Heart left ventricle (tissue), 13 donors: ENCODE measurements around the gene CIP2A.

Experiments
- CTCF ChIP-seq, 12 donors: fragments of 200-600 bp; sonication (generic) in 4 of 12; IDR thresholded peaks; one replicate each; pipeline versions ENCODE4 v1.5.0 to v1.8.0; 2018 to 2022; ENCODE audit warnings: antibody characterized with exemption in 12 of 12, mild to moderate bottlenecking in 5 of 12
- POLR2A ChIP-seq, 2 donors: fragments of 450-650 bp; IDR thresholded peaks; one replicate each; pipeline ENCODE4 v1.6.1; 2017; ENCODE audit warnings: antibody characterized with exemption in 2 of 2, mild to moderate bottlenecking in 2 of 2, moderate library complexity in 2 of 2
- donor health status: ischemic (EF 13 %, LVEDD 7.1; RV severe dilation, severe dysfunction).
- donor health status: DM: no; HTN: yes; CAD: no.
- donor health status: DM: no; HTN: no; CAD: no.
- donor health status: ischemic (EF 25% LVEDD 6.9; RV normal size, moderate dysfunction).
- donor health status: ischemic (EF 25% LVEDD 5.7; RV mildly dilated, moderate dysfunction).
- donor health status: ischemic (EF 35%, LVEDD 5.7; RV mildly dilated, moderate dysfunction).
- donor health status: nonischemic (EF 11% LVEDD 7.7; RV severe dilation, severe dysfunction).
- donor health status: DM: yes; HTN: yes; CAD: no.
- donor health status: PGD.
- donor health status: ischemic (EF 29% LVEDD 5.4; RV normal size, mild dysfunction).
- donor health status: nonischemic (EF 23%, LVEDD 6.1; RV moderate dilation, normal function).

- TF ChIP-seq CTCF (IDR thresholded peaks at IDR 0.05) (no peak), POLR2A (IDR thresholded peaks at IDR 0.05) (no peak)
Measured at GRCh38 chr3:108546692-108547091, 42.5 kb downstream of the CIP2A start.
